ENCODE results near the gene MESD.

DNA sequence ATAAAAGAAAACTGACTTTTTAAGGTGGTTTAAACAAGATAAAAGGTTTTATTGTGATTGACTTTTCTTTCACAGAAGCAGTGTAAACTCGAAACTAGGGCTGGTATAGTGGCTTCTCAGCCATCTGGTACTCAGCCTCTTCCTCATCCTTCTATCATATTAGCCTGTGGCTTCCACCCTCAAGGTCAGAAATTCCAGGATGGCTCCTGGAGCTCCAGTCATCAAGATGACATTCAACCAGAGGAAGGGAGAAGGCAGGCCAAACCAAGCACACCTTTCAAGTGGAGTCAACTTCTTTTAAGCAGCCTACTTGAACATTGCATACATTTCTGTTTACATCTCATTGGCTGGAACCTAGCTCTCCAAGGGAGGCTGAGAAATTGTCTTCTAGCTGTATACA is 1.3 kb upstream of the MESD start:
- TF ChIP-seq CTCF (IDR thresholded peaks at IDR 0.05) (no peak), POLR2A (IDR thresholded peaks at IDR 0.05) (no peak)

Data from Peyer's patch (tissue), 4 donors.